ENCODE data around the gene LPXN.

DNA sequence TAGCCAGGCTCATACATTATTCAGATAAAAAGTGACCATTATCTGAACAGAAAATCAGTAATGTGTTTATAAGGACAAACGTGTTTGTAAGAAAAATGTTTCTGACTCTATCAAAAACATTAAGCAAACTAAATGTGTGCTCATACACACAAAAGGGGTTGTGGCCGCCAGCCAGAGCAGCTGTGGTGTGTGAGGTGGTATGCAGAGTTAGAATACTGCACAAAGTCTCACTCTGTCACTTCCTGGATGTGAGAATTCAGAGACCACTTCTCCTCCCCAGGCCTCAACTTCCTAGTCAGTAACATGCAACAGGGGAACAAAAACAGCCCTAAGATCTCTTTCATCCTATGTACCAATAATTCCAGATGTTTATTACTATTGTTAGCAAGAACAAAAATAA lies 77.2 kb downstream of the LPXN start:
- TF ChIP-seq, protein P1, sequence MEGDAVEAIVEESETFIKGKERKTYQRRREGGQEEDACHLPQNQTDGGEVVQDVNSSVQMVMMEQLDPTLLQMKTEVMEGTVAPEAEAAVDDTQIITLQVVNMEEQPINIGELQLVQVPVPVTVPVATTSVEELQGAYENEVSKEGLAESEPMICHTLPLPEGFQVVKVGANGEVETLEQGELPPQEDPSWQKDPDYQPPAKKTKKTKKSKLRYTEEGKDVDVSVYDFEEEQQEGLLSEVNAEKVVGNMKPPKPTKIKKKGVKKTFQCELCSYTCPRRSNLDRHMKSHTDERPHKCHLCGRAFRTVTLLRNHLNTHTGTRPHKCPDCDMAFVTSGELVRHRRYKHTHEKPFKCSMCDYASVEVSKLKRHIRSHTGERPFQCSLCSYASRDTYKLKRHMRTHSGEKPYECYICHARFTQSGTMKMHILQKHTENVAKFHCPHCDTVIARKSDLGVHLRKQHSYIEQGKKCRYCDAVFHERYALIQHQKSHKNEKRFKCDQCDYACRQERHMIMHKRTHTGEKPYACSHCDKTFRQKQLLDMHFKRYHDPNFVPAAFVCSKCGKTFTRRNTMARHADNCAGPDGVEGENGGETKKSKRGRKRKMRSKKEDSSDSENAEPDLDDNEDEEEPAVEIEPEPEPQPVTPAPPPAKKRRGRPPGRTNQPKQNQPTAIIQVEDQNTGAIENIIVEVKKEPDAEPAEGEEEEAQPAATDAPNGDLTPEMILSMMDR (IDR thresholded peaks at IDR 0.05) = no peak
- TF ChIP-seq RFX5 (IDR thresholded peaks at IDR 0.05) (no peak), MAZ (IDR thresholded peaks at IDR 0.05; ENCODE audit: borderline replicate concordance, low read depth, low read length) (no peak), MYC (IDR thresholded peaks at IDR 0.05; ENCODE audit: borderline replicate concordance, low read length) (no peak), TP53 (CRISPR knock-in tag; IDR thresholded peaks at IDR 0.05) (no peak), RAD21 (conservative IDR thresholded peaks at IDR 0.05 in 1 of 2, IDR thresholded peaks at IDR 0.05 in 1 of 2) (no peak), MAX (IDR thresholded peaks at IDR 0.05) (no peak), CBX2 (IDR thresholded peaks at IDR 0.05; ENCODE audit: borderline replicate concordance, low read depth) (no peak), EHF (CRISPR knock-in tag; IDR thresholded peaks at IDR 0.05) (no peak), RCOR1 (IDR thresholded peaks at IDR 0.05; ENCODE audit: low read depth, low read length) (no peak), CEBPB (IDR thresholded peaks at IDR 0.05) (no peak), ZNF302 (CRISPR knock-in tag; IDR thresholded peaks at IDR 0.05) (no peak)

Measured in A549 (cell line).